ENCODE results near the gene DIS3L2. TPM values are rescaled to one million over a fixed set of nuclear protein-coding genes. Genes with fewer than 3 reads are reported as not detected.
"Not testable (repeated sequence)": the region's sequence is repeated elsewhere in the genome, so short reads cannot be mapped to it uniquely, and the experiment has no call there.

Gene DIS3L2
- total RNA-seq, 4 donors from 2014 or later, result 12.8 to 27.3 (median 16.8) TPM

DNA sequence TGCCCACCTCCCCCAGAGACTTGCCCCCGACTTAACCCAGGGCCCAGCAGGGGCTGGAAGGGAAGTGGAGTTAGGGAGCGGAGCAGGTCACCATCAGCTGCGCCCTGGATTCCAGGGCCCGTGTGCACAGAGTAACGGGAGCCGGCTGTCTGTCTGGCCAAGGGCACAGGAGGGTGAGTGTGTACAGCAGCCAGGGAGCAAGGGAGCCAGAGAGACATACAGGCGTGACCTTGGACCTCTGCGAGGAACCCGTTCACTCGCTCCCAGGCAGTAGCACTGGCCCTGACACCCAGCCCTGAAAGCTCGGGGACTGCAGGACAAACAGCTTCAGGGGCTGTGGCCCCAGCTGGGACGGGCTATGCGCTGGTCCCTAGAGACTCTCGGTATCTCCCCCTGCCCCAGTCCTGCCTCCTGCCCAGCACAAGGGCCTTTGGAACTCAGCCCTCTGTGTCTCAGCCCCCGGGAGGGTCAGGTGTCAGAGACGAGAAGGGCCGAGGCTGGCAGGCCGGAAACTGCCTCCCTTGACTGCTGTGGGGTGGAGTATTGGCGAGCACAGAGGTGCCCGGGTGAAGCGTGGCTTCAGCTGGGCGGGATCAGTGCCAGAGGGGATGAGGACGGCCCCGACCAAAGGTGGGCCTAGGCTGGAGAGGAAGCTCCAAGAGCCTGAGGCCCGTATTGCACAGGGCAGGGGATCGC lies 370.9 kb downstream of the DIS3L2 start:
- peak in 1 of 2 donors; percentile 41 for DNase-seq
- intact Hi-C loops (cut with DNase I; ENCODE audit: low total_unique reads); H3K27me3 ChIP-seq; in situ Hi-C loops (cut with MboI; ENCODE audit: low sequenced_read_pairs in 4 of 4); H3K4me3 ChIP-seq; H3K36me3 ChIP-seq; H3K4me1 ChIP-seq; H3K9me3 ChIP-seq; H3K27ac ChIP-seq: not testable (repeated sequence)
- peak in 1 of 2 donors; percentile 69 for ATAC-seq

DNA sequence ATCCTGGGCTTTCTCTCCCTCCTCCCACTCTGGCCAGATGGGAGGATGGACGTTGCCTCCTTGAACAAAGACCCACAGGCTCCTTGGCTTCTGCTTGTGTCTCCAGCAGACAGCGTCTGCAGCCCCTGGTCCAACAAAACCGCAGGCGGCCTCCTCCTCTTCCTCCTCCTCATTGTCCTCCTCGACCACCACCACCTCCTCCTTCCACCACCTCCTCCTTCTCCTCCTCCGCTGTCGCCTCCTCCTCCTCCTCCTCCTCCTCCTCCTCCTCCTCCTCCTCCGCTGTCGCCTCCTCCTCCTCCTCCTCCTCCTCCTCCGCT lies 371.4 kb downstream of the DIS3L2 start:
- intact Hi-C loops (cut with DNase I; ENCODE audit: low total_unique reads), result no loop called here
- H3K4me3 ChIP-seq, result no peak overlapping the region
- DNase-seq (no peak), ATAC-seq (no peak)
- no peak overlapping the region for H3K27ac ChIP-seq
- no peaks in the 10 kb centered on the region for H3K36me3 ChIP-seq
- TF ChIP-seq POLR2A (IDR thresholded peaks at IDR 0.05), result no peak
- no peak for TF ChIP-seq CTCF (IDR thresholded peaks at IDR 0.05 in 4 of 5, conservative IDR thresholded peaks at IDR 0.05 in 1 of 5)
- in situ Hi-C loops (cut with MboI; ENCODE audit: low sequenced_read_pairs in 4 of 4), result no loop called here
- no peaks in the 10 kb centered on the region for H3K9me3 ChIP-seq
- no peaks in the 10 kb centered on the region for H3K27me3 ChIP-seq
- no peaks in the 10 kb centered on the region for H3K4me1 ChIP-seq

DNA sequence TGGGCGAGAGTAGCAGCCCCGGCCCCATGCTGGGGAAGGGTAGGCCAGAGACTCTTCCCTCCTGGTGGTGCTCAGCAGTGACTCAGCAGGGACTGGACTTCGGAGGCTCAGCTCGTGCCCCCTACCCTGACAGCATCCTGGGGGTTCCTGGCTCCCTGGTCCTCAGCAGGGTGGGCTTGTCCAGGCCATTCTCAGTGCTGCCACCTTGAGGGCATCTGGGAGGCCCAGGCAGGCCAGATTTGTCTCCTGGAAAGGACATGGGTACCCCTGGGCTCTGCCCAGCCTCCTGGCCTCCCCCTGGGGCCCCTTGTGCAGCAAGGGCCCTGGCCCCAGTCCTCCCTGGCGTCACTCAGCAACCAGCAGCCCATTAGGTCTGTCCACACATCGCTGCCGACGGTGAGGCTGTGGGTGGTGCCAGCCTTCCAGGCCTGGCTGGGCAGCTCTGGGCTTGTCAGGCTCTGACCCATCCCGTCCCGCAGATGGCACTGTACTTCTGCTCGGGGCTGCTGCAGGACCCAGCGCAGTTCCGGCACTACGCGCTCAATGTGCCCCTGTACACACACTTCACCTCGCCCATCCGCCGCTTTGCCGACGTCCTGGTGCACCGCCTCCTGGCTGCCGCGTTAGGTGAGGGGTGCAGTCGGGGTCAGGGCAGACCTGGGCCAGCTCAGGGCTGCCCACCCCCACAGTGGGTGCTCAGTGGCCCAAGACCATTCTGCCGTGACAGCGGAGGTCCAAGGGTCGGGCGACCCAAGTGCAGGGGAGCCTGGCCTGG lies 372.0 kb downstream of the DIS3L2 start:
- in situ Hi-C loops (cut with MboI; ENCODE audit: low sequenced_read_pairs in 4 of 4) (no loop called here), intact Hi-C loops (cut with DNase I; ENCODE audit: low total_unique reads) (no loop called here)
- peak in 1 of 2 donors; percentile 10 for DNase-seq
- no peaks in the 10 kb centered on the region for H3K36me3 ChIP-seq
- H3K27ac ChIP-seq, result no peak overlapping the region
- no peaks in the 10 kb centered on the region for H3K9me3 ChIP-seq
- no peaks in the 10 kb centered on the region for H3K27me3 ChIP-seq
- no peaks in the 10 kb centered on the region for H3K4me1 ChIP-seq
- TF ChIP-seq CTCF (IDR thresholded peaks at IDR 0.05 in 4 of 5, conservative IDR thresholded peaks at IDR 0.05 in 1 of 5) (no peak), POLR2A (IDR thresholded peaks at IDR 0.05) (no peak)
- no peak overlapping the region for H3K4me3 ChIP-seq
- no peak for ATAC-seq

DNA sequence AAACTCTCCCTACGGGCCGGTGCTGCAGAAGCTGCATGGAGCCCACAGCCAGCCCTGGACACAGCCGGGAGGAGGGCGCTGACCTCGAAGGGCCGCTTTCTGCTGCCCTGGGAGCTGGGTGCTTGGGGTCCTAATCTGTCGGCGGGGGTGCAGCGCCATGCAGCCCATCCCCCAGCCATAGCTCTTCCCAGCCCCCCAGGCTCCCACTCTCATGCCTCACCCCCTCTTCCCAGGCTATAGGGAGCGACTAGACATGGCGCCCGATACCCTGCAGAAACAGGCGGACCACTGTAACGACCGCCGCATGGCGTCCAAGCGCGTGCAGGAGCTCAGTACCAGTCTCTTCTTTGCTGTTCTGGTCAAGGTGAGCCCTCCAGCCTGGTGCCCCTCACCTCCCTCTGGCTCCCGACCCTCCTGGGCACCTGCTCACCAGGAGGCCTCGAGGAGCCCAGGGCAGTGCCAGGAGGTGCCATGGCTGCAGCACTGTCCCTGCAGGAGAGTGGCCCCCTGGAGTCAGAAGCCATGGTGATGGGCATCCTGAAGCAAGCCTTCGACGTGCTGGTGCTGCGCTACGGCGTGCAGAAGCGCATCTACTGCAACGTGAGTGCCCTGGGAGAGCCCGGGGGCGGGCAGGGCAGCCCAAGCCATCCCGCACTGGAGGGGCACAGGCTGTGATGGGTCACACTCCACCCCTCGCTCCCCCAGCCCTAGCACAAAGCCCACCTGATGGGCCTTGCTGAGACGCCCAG lies 372.8 kb downstream of the DIS3L2 start:
- H3K4me3 ChIP-seq; DNase-seq; H3K4me1 ChIP-seq; H3K36me3 ChIP-seq; intact Hi-C loops (cut with DNase I; ENCODE audit: low total_unique reads); H3K27ac ChIP-seq; in situ Hi-C loops (cut with MboI; ENCODE audit: low sequenced_read_pairs in 4 of 4); H3K9me3 ChIP-seq; H3K27me3 ChIP-seq; ATAC-seq: not testable (repeated sequence)

- ATAC-seq; H3K9me3 ChIP-seq; in situ Hi-C loops (cut with MboI; ENCODE audit: low sequenced_read_pairs in 4 of 4); H3K4me3 ChIP-seq; H3K36me3 ChIP-seq; H3K27ac ChIP-seq; DNase-seq; intact Hi-C loops (cut with DNase I; ENCODE audit: low total_unique reads); H3K27me3 ChIP-seq; H3K4me1 ChIP-seq: not testable (repeated sequence)
Measured at GRCh38 chr2:232334885-232335205, 373.3 kb downstream of the DIS3L2 start.

GRCh38 chr2:232335206-232335858 lies 373.8 kb downstream of the DIS3L2 start:
- intact Hi-C loops (cut with DNase I; ENCODE audit: low total_unique reads); H3K27ac ChIP-seq; in situ Hi-C loops (cut with MboI; ENCODE audit: low sequenced_read_pairs in 4 of 4); H3K36me3 ChIP-seq; H3K4me1 ChIP-seq; H3K4me3 ChIP-seq; H3K9me3 ChIP-seq; H3K27me3 ChIP-seq: not testable (repeated sequence)
- TF ChIP-seq CTCF (IDR thresholded peaks at IDR 0.05 in 4 of 5, conservative IDR thresholded peaks at IDR 0.05 in 1 of 5), result peak in 4 of 5 experiments; percentile 30 to 69 (median 46)
- ATAC-seq, result peak; percentile 33 to 36
- peak in 1 of 2 donors; percentile 9 for DNase-seq

All from gastrocnemius medialis (tissue), 4 donors.